Cardiac fibroblast (primary cell): ENCODE results near the gene TRAM2.

ENCODE experiments used
- DNase-seq, 2 donors: peaks; one replicate each; pipeline versions ENCODE4 v3.0.0 to v3.0.0-alpha.2; 2010; ENCODE audit warnings: low read depth in 2 of 2
- H3K4me3 ChIP-seq, 2 donors: replicated peaks in 1 of 2; 1 replicate in 1 of 2; 2 replicates in 1 of 2; pipeline ENCODE4 v1.5.1; 2011; ENCODE audit warnings: low read depth in 2 of 2, low read length in 2 of 2, mild to moderate bottlenecking in 2 of 2, moderate library complexity in 1 of 2
- CTCF ChIP-seq: IDR thresholded peaks from one replicate; pipeline ENCODE4 v1.5.1; 2011; ENCODE audit warnings: low read depth, mild to moderate bottlenecking, low read length, inconsistent platforms

Gene TRAM2

GRCh38 chr6:52595000-52595795, 18.3 kb upstream of the TRAM2 start:
- no peak for TF ChIP-seq CTCF
- DNase-seq, result peak; percentile 85 to 97
- peak overlapping the region in 1 of 2 donors; percentile 12 for H3K4me3 ChIP-seq

- no peak overlapping the region for H3K4me3 ChIP-seq
- TF ChIP-seq CTCF, result no peak
- no peak for DNase-seq
Measured at GRCh38 chr6:52594221-52594620, 17.4 kb upstream of the TRAM2 start.

- DNase-seq, result no peak
- H3K4me3 ChIP-seq, result no peak overlapping the region
- no peak for TF ChIP-seq CTCF
Measured at GRCh38 chr6:52591832-52592231, 15.0 kb upstream of the TRAM2 start.

GRCh38 chr6:52590152-52590891, 13.5 kb upstream of the TRAM2 start:
- TF ChIP-seq CTCF, result no peak
- peak; percentile 69 to 93 for DNase-seq
- H3K4me3 ChIP-seq, result no peak overlapping the region

- TF ChIP-seq CTCF, result no peak
- no peak overlapping the region for H3K4me3 ChIP-seq
Measured at GRCh38 chr6:52588710-52589091, 11.8 kb upstream of the TRAM2 start.

GRCh38 chr6:52588087-52588709, 11.3 kb upstream of the TRAM2 start:
- no peak overlapping the region for H3K4me3 ChIP-seq
- no peak for TF ChIP-seq CTCF
- no peak for DNase-seq

More at GRCh38 chr6:52588710-52589091, 11.8 kb upstream of the TRAM2 start:
- DNase-seq, result no peak
